Raji (cell line): ENCODE measurements around the gene APOL4.
A peak's percentile ranks its signal among the peaks of the same experiment; 100 is the strongest.

Source experiments
- POLR2A ChIP-seq: IDR thresholded peaks from 2 replicates; pipeline ENCODE4 v1.6.1; 2011; ENCODE audit warnings: low read depth, low read length, control low read depth; ENCODE audit not compliant: insufficient read depth

The APOL4 gene, protein sequence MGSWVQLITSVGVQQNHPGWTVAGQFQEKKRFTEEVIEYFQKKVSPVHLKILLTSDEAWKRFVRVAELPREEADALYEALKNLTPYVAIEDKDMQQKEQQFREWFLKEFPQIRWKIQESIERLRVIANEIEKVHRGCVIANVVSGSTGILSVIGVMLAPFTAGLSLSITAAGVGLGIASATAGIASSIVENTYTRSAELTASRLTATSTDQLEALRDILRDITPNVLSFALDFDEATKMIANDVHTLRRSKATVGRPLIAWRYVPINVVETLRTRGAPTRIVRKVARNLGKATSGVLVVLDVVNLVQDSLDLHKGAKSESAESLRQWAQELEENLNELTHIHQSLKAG

DNA sequence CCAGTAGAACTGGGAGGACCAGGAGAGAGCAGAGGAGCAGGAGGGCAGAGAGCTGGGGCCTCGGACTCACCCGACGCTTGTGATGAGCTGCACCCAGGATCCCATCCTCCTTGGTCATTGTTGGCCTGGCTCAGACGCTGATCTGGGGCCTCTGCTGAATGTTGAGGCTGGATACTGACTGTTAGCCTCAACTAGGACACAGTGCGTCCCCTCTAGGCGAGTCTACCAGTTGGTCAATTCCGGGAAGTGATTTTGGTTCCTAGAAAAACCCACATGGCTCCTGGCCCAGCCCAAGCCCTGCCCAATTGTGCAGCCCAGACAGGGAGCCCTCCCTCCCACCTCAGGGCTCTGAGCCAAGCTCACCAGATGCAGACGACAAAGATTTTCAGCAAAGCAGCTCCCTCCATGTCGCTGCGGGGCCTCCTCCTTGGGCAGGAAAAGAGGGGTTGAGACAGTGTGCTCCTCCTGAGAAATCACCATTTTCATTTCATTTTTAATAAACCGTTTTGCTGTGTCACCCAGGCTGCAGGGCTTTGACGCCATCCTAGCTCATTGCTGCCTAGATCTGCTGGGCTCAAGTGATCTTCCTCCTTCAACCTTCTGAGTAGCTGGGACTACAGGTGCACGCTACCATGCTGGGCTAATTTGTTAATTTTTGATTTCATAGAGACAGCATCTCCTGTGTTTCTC lies at the start of gene APOL4:
TSS of gene APOL4 (minus strand) at position 180 of the 690 bp plus-strand sequence. CDS start at position 105, 75 bp downstream.
- TF ChIP-seq POLR2A = no peak

DNA sequence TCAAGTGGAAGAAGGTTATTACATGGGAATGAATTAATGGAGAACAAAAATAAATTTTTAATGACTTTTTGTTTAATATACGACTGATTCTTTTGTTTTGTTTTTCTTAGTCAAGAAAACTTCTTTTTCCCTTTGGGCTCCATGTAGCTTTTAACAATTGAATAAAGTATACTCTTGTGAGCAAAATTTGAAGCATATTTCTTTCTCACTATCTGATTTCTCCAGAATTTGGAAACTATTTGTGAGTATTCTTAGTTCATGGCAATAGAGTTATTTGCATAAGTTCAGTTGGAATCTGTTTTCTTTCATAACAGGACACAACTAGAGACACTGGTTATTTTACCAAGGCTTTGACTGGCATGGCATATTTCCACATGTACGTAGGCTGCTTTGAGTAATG lies 47.6 kb upstream of the APOL4 start:
- TF ChIP-seq POLR2A = no peak

DNA sequence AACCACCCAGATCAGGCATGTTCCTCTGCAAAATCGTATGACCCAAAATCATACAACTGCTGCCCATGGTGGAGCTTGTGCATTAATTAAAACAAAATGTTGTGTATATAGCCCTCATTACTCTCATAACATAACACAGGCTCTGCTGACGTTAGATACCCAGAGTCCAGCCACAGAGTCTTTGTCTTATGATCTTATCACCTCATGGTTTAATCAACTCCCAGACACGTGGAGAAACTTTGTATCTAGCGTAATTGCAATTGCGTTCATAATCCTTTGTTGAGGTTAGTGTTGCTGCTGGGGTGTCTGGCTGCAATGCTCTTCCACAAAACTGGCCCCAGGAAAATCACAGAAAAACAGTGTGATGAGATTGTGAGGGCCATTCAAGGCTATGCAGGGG lies 46.3 kb upstream of the APOL4 start:
- no peak for TF ChIP-seq POLR2A

DNA sequence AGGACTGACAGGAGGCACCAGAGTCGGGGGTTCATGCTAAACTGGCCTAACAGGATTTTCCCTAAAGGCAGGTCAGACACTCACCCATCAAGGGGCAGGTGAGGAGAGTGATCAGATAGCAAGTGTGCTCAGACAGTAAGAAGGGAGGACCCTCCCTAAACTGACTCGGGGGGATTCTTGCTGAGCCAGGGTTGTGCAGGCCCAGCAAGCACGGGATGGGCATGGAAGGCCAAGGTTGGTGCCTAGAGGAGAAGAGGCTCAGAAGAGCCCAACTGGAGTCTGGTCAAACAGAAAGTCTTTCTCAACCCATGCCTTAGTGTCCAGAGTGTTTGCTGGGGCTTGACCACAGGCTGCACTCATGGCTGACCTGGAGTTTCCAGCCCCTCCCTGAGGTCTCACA lies 45.1 kb upstream of the APOL4 start:
- no peak for TF ChIP-seq POLR2A

DNA sequence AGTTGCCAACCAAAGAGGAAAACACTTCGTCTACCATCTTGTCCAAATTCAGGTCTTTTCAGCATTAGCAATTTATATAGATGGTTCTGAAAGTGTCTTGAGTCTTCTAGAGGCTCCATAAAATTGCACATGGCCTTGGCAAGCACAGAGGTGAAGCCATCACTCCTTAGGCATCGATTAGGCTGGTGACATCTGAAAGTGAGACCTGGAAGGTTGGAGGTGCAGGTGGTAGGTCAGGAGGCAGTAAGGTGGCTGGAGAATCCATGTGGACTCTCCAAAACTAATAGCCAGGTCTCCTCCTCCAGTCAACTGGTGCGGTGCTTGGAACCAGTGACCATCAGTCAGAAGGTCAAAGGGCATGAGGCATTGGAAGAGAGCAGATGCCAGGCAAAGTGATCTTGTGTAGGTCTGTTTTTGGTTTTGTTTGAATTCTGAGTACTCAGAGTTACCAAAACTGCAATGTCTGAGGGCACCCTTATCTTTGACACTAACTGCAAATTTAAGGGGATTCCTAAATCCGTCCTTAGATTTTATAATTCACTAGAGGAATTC lies 44.3 kb upstream of the APOL4 start:
- no peak for TF ChIP-seq POLR2A

DNA sequence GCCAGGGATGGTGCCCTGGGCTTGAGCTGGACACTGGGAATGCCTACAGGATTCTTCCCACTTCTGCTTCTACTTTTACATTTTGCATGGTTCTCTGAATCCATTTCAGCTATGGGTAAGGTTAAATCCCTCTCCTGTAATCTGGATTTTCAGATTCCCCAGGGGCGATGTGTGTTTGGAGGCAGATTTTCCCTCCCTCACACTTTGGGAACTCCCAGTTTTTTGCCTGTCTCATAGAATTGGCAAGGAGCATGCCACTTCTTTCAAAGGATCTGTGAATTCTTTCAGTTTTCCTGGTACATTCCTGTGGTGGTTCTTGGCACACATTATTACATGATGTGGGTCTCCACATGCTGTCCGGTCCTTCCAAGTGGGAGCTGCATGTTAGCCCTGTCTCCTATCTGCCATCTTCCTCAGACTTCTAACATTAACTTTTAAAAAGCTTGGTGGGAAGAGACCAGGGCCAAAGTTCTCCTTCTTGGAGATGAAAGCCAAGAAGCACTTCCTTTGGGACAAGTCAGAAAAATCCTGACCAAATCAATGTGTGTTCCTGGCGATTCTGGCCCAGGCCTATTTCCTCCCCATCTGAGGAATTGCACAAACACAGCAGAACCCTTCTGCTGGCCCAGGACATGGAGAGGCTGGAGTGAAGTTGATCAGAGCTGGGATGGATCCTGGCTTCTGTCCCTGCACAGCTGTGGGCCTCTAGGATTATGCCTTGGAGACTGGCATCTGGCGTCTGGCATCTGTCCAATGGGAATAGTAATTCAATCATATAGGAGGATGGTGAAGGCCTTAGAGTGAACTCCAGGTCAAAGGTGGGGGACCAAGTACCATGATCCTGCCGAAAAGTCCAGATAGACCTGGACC lies 43.1 kb upstream of the APOL4 start:
- TF ChIP-seq POLR2A = no peak

DNA sequence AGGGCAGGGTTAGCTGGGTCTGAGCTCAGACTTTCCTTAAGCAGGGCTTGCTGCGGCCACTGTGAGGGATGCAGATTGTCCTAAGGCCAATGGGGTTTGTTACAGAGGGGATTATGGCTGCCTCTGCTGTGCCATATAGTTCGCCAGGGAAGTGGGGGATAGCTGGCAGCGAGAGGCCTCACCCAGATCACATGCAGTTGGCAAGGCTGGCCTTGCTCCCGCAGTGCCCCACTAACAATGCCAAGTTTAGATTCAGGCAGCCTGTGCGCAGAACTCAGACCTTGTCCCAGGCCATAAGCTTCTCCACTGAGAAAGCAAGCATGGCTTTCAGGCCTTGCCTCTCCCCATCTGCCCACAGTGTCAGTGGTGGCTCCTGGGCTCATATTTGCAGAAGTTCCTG lies 42.4 kb upstream of the APOL4 start:
- TF ChIP-seq POLR2A = no peak

DNA sequence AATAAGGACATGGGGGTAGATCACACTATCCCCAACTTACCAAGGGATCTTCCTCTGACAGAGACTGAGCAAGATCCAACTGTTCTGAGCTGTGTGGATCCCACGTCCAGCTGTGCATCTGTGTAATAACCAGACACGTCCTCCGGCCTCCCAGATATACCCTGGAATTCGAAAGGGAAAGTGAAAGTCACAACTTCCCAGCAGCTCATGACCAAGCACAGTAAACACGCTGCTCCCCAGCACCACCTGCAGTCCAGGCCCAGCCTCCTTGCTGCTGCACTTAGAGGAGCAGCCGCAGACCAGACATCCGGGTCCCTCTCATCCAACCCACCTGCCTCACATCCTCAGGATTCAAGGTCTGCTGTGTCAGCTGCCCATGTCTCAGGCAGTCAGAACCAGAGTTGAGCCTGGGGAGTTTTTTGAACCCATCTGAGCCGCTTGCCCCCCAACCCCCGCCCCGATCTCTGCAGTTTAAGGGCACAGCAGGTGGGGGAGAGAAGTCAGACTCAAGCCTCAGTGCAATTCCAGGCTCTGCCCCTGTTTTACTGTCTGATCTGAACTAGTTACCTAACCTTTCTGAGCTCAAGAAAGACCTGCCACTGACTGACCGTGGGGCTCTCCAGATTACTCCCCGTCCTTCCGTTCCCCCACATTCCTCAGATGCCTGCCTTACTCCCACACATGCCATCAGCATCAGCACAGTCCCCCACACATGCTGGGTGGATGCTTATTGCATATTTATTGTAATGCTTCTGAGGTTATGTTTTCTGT lies 38.0 kb upstream of the APOL4 start, which contains the start of gene APOL2:
TSS of gene APOL2 (minus strand) at position 127 of the 771 bp plus-strand sequence. CDS start 6,365 bp downstream, outside the sequence.
- TF ChIP-seq POLR2A = peak; percentile 79

DNA sequence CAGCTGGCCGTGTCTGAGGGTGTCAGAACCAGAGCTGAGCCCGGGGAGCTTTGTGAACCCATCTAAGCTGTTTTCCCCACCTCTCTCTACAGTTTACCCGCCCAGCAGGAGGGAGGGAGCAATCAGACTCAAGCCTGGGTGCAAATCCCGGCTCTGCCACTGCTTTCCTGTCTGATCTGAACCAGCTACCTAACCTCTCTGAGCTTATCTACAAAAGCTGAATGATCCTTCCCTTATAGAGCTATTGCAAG lies 37.5 kb upstream of the APOL4 start:
- TF ChIP-seq POLR2A = no peak

DNA sequence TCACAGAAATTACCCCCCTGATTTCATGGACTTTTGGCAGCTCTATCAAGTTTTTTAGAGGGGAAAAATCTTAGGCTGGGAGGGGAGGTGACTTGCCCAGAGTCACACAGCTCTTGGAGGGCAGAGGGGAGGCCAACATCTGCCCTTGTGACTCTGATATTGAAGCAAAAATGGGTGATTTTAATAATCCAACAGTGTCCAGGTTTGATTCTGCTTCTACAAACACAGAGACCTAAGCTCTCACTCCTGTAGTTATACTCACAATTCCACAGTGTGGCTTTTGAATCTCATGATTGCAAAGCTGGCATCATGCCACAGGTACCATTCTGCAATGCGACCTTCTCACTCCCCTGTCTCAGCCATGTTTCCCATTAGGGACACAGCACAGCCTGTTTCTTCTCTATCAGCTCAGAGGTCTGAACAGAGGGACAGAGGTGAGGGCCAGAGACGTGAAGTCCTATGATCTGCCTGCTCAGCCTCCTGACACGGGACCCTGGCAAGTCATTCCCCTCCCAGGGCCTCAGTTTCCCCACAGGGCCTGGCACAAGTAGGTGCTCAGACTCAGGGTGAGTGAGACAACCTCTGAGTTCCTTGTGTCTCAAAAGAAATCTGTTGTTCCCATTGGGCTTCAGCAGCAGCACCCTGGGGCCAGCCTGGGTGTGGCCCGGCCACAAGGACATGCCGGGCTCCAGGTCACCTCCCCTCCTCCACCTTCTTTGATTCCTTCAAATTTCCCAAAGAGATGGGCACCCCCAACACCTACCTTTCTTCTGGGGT lies 37.0 kb upstream of the APOL4 start:
- no peak for TF ChIP-seq POLR2A

DNA sequence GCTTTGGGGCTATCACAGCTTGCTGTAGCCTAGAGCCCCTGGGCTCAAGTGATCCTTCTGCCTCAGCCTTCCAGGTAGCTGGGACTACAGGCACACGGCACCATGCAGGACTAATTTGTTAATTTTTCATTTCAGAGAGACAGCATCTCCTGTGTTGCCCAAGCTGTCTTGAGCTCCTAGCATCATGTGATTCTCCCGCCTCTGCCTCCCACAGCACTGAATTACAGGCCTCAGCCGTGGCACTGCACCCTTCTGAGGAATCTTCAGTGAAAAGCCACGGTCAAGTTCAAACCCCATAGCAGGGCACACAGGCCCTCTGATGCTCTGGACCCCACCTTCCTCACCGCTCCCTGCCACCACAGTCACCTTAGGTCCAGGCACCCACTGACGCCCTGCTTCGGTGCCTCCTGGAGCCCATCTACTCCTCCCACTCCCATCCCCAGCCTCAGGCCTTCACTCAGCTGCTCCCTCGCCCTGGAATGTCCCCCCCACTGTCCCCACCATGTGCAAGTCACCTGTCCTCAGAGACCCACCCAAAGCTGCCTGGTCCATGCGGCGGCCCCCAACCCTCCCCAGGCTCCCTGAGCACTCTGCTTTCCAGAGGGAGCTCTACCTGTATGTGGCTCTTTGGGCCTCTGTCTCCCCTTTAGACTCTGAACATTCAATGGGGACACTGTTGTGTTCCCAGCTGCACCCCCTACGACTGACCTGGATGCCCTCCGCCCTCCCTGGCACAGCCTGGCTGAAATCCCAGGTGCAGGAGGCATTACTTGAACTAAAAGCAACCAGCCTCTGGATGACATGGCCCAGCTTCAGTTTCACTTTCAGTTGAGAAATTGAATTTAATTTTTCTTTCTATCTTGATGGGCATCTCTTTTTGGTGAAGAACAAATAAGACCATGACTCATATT lies 36.1 kb upstream of the APOL4 start:
- TF ChIP-seq POLR2A = no peak

DNA sequence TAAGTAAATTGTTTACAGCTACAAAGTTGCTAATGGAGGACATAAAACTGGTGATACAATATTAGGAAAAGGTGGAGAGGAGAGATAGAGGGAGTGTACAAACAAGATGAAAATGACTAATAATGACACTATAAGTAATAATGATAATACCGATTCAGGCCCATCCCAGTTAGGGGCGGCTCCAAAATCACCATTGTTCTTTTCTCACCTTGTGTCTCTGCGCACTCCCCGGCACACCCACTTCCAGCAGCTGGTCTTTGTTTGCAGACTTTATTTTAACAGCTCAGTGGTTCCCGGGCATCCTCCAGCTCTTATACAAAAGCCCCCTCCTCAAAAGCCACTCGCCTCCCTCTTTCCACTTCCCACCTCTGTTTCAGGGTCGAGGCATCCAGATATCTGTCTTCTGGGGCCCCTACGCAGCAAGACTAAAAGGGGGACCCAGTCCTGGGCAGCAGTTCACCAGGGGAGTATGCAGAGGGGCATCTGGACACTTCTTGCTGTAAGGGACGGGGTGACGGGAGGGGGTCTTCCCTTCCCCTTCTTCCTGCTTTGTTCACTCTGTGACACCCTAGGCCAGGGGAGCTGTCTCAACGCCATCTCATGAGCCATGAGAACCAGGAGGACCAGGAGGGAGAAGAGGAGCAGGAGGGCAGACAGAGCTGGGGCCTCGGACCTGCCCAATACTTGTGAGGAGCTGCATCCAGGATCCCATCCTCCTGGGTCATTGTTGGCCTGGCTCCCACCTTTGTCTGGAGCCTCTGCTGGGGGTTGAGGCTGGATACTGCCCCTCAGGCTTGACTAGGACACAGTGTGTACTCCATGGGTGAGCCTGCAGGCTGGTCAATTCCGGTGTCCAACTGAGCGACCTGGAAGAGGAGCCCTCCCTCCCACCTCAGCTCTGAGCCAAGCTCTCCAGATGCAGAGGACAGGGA lies 35.0 kb upstream of the APOL4 start:
- no peak for TF ChIP-seq POLR2A
